ENCODE measurements around the gene PTPN18. TPM values are rescaled to one million over a fixed set of nuclear protein-coding genes. Genes with fewer than 3 reads are reported as not detected.
"Not testable (repeated sequence)": the region's sequence is repeated elsewhere in the genome, so short reads cannot be mapped to it uniquely, and the experiment has no call there.

Gene PTPN18
- total RNA-seq, 2 experiments from 2014 or later, result 36.4 to 37.2 TPM

- no peak overlapping the region for H3K4me3 Mint-ChIP-seq
- no peak overlapping the region for H3K27ac Mint-ChIP-seq
- DNase-seq, result no peak
- peaks cover 42% of the 10 kb centered on the region for H3K27me3 Mint-ChIP-seq
- peaks cover 11% of the 10 kb centered on the region for H3K4me1 Mint-ChIP-seq
- peaks cover 2% of the 10 kb centered on the region for H3K36me3 Mint-ChIP-seq
- H3K9me3 Mint-ChIP-seq, result no peaks in the 10 kb centered on the region
Observed at GRCh38 chr2:130393318-130393910, 37.6 kb downstream of the PTPN18 start.

- H3K9me3 Mint-ChIP-seq, H3K4me3 Mint-ChIP-seq, H3K36me3 Mint-ChIP-seq, H3K27me3 Mint-ChIP-seq, H3K27ac Mint-ChIP-seq, H3K4me1 Mint-ChIP-seq, DNase-seq: not testable (repeated sequence)
Observed at GRCh38 chr2:130406280-130406679, 50.4 kb downstream of the PTPN18 start.

GRCh38 chr2:130416693-130417092 lies 60.8 kb downstream of the PTPN18 start:
- peak; percentile 21 for DNase-seq
- not testable (repeated sequence) for H3K27ac Mint-ChIP-seq, H3K27me3 Mint-ChIP-seq, H3K4me1 Mint-ChIP-seq, H3K36me3 Mint-ChIP-seq, H3K9me3 Mint-ChIP-seq, H3K4me3 Mint-ChIP-seq

- H3K9me3 Mint-ChIP-seq, DNase-seq, H3K4me3 Mint-ChIP-seq, H3K27ac Mint-ChIP-seq, H3K36me3 Mint-ChIP-seq, H3K4me1 Mint-ChIP-seq: not testable (repeated sequence)
- peaks cover 11% of the 10 kb centered on the region for H3K27me3 Mint-ChIP-seq
Observed at GRCh38 chr2:130418845-130419244, 63.0 kb downstream of the PTPN18 start.

Other genes starting within 250 kb of the PTPN18 start
- gene POTEF, start 226.8 kb upstream of the PTPN18 start, total RNA-seq, result not detected
- 1 to 10 TPM in 1 of 2 experiments, under 1 TPM in 1; 0.72 to 1.4 TPM for gene CCDC74B, start 210.9 kb upstream of the PTPN18 start, total RNA-seq
- gene SMPD4, start 174.5 kb upstream of the PTPN18 start, total RNA-seq, result 100 to 1,000 TPM; 109 to 110 TPM
- gene MZT2B, start 173.8 kb upstream of the PTPN18 start, total RNA-seq, result 100 to 1,000 TPM; 366 to 371 TPM
- gene TUBA3E, start 157.6 kb upstream of the PTPN18 start, total RNA-seq, result not detected
- 100 to 1,000 TPM; 225 TPM for gene IMP4, start 13.2 kb upstream of the PTPN18 start, total RNA-seq
- not detected for gene POTEI, start 153.3 kb downstream of the PTPN18 start, total RNA-seq
- not detected for gene CFC1B, start 165.2 kb downstream of the PTPN18 start, total RNA-seq
- gene CFC1, start 243.5 kb downstream of the PTPN18 start, total RNA-seq, result not detected